Choroid plexus epithelial cell (primary cell): ENCODE data around the gene TCF3.
"Not testable (repeated sequence)": the region's sequence is repeated elsewhere in the genome, so short reads cannot be mapped to it uniquely, and the experiment has no call there.

Source experiments
- DNase-seq: peaks from one replicate; pipeline ENCODE4 v3.0.0-alpha.2; 2010; ENCODE audit warnings: low read depth
- H3K4me3 ChIP-seq: 2 replicates; pipeline ENCODE4 v1.5.1; 2011; ENCODE audit warnings: low read depth, mild to moderate bottlenecking, control low read depth, low read length, moderate library complexity
- CTCF ChIP-seq: conservative IDR thresholded peaks from 2 replicates; pipeline ENCODE4 v1.5.1; 2011; ENCODE audit warnings: low read depth, mild to moderate bottlenecking, control low read depth, inconsistent platforms, low read length, moderate library complexity

TCF3 gene

GRCh38 chr19:1672038-1672768 is 19.8 kb upstream of the TCF3 start:
- TF ChIP-seq CTCF, result peak; percentile 80
- peak; percentile 56 for DNase-seq
- no peak overlapping the region for H3K4me3 ChIP-seq

DNA sequence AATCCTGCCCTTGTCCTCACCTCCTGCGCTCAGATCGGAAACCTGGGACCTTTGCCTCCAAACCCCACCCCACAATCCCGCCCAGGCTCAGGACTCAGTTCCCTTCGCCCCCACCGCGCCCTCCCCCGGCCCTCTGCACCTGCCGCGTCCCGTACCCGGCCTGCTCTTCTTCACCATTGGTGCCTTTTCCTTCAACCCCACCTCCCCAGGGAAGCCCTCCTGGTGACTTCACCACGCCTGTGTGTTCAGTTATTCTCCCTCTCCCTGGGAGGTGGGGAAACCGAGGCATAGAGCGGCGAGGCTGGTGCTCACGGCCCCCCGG is 19.3 kb upstream of the TCF3 start:
- DNase-seq, result no peak
- no peak for TF ChIP-seq CTCF
- no peak overlapping the region for H3K4me3 ChIP-seq

DNA sequence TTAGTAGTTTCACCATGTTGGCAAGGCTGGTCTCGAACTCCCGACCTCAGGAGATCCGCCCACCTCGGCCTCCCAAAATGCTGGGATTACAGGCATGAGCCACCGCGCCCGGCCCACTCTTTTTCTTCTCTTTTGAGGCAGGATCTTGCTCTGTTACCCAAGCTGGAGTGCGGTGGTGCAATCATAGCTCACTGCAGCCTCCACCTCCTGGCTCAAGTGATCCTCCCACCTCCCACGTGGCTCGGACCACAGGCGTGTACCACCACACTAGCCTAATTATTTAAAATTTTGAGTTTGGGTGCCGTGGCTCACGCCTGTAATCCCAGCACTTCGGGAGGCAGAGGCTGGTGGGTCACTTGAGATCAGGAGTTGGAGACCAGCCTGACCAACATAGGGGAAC is 18.3 kb upstream of the TCF3 start:
- H3K4me3 ChIP-seq, DNase-seq: not testable (repeated sequence)

DNA sequence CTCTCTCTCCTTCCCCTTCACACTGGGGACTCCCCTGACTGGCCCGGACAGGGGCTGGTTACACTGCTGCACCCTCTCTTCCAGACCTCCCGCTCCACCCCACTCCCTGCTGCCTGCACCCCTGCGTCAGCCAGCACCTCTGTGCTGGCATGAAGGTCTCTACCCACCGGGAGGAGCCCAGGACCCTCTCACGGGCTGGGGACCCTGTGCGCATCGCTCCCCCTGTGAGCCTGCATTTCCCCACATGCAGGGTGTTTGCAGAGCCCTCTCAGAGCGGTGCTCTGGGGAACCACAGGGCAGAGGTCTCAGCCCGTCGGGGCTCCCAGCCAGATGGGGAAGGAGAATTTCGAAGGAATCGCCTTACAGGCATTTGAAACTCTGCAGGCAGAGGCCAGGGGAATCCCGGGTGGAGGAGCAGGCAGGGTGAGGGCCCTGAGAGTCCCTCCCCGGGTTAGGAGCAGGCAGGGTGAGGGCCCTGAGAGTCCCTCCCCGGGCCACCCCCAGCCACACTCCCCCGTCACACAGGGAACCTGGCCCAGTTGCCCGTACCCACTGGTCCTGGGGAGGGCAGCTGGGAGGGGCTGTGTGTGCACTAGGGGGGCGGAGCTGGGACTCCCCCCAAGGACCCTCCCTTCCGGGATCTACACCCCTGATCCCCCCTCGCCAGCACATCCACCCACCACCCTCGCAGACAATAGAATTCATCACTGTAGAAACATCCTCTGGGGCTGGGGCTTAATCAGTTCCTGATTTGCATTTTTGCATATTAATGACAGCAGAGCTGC is 16.3 kb upstream of the TCF3 start:
- no peak overlapping the region for H3K4me3 ChIP-seq
- peak; percentile 18 for DNase-seq
- no peak for TF ChIP-seq CTCF

DNA sequence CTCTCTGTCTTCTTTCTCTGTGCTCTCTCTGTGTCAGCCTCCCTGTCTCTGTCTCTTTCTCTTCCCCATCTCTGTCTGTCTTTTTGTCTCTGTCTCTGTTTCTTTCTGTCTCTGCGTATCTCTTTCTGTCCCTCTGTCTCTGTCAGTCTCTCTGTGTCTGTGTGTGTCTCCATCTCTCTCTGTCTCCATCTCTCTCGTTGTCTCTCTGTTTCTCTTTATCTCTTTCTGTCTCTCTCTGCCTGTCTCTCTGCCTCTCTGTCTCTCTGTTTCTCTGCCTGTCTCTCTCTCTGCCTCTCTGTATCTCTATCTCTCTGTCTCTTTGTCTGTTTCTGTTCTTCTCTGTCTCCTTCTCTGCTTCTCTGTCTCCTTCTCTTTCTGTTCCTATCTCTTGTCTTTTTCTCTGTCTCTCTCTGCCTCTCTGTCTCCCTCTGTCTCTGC is 15.7 kb upstream of the TCF3 start:
- no peak overlapping the region for H3K4me3 ChIP-seq
- no peak for TF ChIP-seq CTCF
- DNase-seq, result no peak

GRCh38 chr19:1665565-1666047 is 13.2 kb upstream of the TCF3 start:
- TF ChIP-seq CTCF, result no peak
- no peak overlapping the region for H3K4me3 ChIP-seq
- DNase-seq, result no peak

- TF ChIP-seq CTCF, result no peak
- DNase-seq, result no peak
- H3K4me3 ChIP-seq, result no peak overlapping the region
These were observed 11.4 kb upstream of the TCF3 start for GRCh38 chr19:1663852-1664251.

DNA sequence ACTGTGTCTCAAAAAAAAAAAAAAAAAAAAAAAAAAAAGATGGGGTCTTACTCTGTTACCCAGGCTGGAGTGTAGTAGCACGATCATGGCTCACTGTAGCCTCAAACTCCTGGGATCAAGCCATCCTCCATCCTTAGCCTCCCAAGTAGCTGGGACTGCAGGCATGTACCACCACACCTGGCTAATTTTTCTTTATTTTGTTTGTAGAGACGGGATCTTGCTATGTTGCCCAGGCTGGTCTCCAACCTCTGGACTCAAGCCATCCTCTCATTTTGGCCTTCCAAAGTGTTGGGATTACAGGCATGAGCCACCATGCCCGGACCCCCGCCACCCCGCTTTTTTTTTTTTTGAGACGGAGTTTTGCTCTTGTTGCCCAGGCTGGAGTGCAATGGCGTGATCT is 10.8 kb upstream of the TCF3 start:
- H3K4me3 ChIP-seq, DNase-seq: not testable (repeated sequence)
